Measurements from ENCODE around the gene ACTC1.

Gene ACTC1

GRCh38 chr15:34790121-34790520, 5.2 kb downstream of the ACTC1 start:
- H3K36me3 Mint-ChIP-seq (ENCODE audit: low read depth) = no peaks in the 10 kb centered on the region
- DNase-seq (ENCODE audit: low spot score) = no peak
- peaks cover 38% of the 10 kb centered on the region for H3K27me3 Mint-ChIP-seq (ENCODE audit: low read depth)
- no peak overlapping the region for H3K27ac Mint-ChIP-seq
- H3K4me1 Mint-ChIP-seq (ENCODE audit: low read depth) = no peaks in the 10 kb centered on the region
- no peak overlapping the region for H3K4me3 Mint-ChIP-seq
- H3K9me3 Mint-ChIP-seq = no peaks in the 10 kb centered on the region

DNA sequence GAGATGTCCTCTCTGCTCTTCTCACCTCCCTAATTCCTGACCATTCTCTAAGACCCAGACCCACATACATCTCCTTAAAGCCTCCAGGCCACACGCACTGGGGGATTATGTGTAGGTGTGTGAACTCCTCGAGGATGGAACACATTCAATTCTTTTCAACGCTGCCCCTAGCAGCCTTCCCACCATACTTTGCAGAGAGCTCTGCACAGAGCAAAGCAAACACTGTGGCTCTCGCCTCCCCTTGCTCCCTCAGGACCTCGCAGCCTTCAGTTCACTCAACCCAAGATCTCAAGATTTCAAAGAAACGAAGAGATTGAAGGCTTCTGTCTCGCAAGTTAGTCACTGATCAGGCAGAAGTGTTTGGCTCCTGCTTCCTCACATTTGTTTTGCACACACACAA, 6.0 kb downstream of the ACTC1 start:
- no peak for DNase-seq (ENCODE audit: low spot score)
- Mint-ChIP-seq H3K9me3 (no peaks in the 10 kb centered on the region), H3K4me1 (ENCODE audit: low read depth) (no peaks in the 10 kb centered on the region), H3K36me3 (ENCODE audit: low read depth) (no peaks in the 10 kb centered on the region), H3K4me3 (no peak overlapping the region), H3K27me3 (ENCODE audit: low read depth) (peaks cover 30% of the 10 kb centered on the region), H3K27ac (no peak overlapping the region)

DNA sequence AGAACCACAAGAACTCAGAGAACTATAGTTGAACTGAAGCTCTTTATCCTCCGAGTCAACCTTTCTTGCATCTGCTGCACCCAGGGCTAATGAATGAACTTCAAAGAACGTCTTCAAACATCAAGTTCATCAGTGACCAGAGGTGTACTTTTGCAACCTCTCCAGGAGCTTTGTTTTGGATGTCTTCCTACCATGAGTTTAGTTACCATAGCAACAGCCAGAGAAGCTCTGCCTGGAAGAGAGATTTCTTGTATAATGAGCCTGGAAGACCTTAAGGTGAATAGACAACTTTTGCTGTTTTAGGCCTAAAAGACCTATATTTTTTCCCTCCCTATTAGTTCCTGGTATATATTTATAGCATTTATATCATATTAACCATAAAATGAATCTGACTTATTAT, 9.1 kb downstream of the ACTC1 start:
- Mint-ChIP-seq H3K9me3 (no peaks in the 10 kb centered on the region), H3K36me3 (ENCODE audit: low read depth) (no peaks in the 10 kb centered on the region), H3K27me3 (ENCODE audit: low read depth) (peaks cover 15% of the 10 kb centered on the region), H3K4me1 (ENCODE audit: low read depth) (no peaks in the 10 kb centered on the region), H3K4me3 (no peak overlapping the region), H3K27ac (no peak overlapping the region)
- no peak for DNase-seq (ENCODE audit: low spot score)

DNA sequence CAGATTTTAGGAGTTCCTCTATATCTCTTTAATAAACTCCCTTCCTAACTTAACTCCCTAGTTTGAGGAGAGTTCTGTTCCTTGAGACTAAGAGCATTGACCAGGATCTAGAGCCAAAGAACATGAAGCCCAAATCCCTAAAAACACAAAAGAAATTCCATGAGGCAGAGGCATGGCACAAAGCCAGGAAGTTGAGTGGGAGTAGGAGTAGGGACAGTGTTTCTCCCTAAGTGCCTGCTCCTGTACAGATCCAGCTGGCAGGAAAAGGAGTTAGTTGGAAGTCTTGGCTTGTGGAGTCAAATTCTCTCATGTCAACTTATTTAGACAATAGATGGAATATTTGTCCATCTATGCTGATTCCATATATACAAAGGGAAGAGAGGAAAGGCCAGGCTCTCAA, 11.4 kb downstream of the ACTC1 start:
- no peaks in the 10 kb centered on the region for H3K36me3 Mint-ChIP-seq (ENCODE audit: low read depth)
- no peak overlapping the region for H3K27ac Mint-ChIP-seq
- DNase-seq (ENCODE audit: low spot score) = no peak
- H3K27me3 Mint-ChIP-seq (ENCODE audit: low read depth) = peaks cover 4% of the 10 kb centered on the region
- no peaks in the 10 kb centered on the region for H3K4me1 Mint-ChIP-seq (ENCODE audit: low read depth)
- no peak overlapping the region for H3K4me3 Mint-ChIP-seq
- no peaks in the 10 kb centered on the region for H3K9me3 Mint-ChIP-seq

- no peaks in the 10 kb centered on the region for H3K36me3 Mint-ChIP-seq (ENCODE audit: low read depth)
- DNase-seq (ENCODE audit: low spot score) = no peak
- no peak overlapping the region for H3K4me3 Mint-ChIP-seq
- no peak overlapping the region for H3K27ac Mint-ChIP-seq
- no peaks in the 10 kb centered on the region for H3K4me1 Mint-ChIP-seq (ENCODE audit: low read depth)
- H3K9me3 Mint-ChIP-seq = no peaks in the 10 kb centered on the region
- peaks cover 4% of the 10 kb centered on the region for H3K27me3 Mint-ChIP-seq (ENCODE audit: low read depth)
These were observed 11.9 kb downstream of the ACTC1 start for GRCh38 chr15:34783431-34783830.

DNA sequence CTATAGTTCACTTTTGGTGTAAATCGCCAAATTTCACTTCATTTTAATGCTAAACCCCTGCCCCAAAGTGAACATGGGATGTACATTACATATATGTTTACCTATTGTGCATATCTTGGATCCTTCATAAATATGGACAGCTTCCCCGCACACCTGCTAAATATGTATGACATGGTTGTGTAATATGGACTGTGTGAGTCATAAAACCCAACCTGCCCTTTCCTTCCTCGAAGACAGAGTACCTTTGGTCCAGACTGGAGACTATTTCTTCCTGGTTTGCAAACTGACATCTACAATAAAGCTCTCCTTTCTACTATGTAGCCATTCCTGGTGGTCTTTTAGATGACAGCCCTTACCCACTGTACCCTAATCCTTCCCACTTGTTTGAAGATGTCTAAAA, 12.4 kb downstream of the ACTC1 start:
- H3K4me3 Mint-ChIP-seq = no peak overlapping the region
- no peaks in the 10 kb centered on the region for H3K36me3 Mint-ChIP-seq (ENCODE audit: low read depth)
- no peaks in the 10 kb centered on the region for H3K9me3 Mint-ChIP-seq
- peaks cover 4% of the 10 kb centered on the region for H3K27me3 Mint-ChIP-seq (ENCODE audit: low read depth)
- H3K27ac Mint-ChIP-seq = no peak overlapping the region
- no peak for DNase-seq (ENCODE audit: low spot score)
- no peaks in the 10 kb centered on the region for H3K4me1 Mint-ChIP-seq (ENCODE audit: low read depth)

GRCh38 chr15:34780725-34781124, 14.6 kb downstream of the ACTC1 start:
- Mint-ChIP-seq H3K36me3 (ENCODE audit: low read depth) (no peaks in the 10 kb centered on the region), H3K4me3 (no peak overlapping the region), H3K27me3 (ENCODE audit: low read depth) (peaks cover 4% of the 10 kb centered on the region), H3K27ac (no peak overlapping the region), H3K9me3 (no peaks in the 10 kb centered on the region), H3K4me1 (ENCODE audit: low read depth) (no peaks in the 10 kb centered on the region)
- DNase-seq (ENCODE audit: low spot score) = no peak

- no peaks in the 10 kb centered on the region for H3K4me1 Mint-ChIP-seq (ENCODE audit: low read depth)
- H3K27ac Mint-ChIP-seq = no peak overlapping the region
- H3K27me3 Mint-ChIP-seq (ENCODE audit: low read depth) = peaks cover 5% of the 10 kb centered on the region
- H3K9me3 Mint-ChIP-seq = no peaks in the 10 kb centered on the region
- DNase-seq (ENCODE audit: low spot score) = no peak
- no peaks in the 10 kb centered on the region for H3K36me3 Mint-ChIP-seq (ENCODE audit: low read depth)
- no peak overlapping the region for H3K4me3 Mint-ChIP-seq
These were observed 18.7 kb downstream of the ACTC1 start for GRCh38 chr15:34776606-34777105.

DNA sequence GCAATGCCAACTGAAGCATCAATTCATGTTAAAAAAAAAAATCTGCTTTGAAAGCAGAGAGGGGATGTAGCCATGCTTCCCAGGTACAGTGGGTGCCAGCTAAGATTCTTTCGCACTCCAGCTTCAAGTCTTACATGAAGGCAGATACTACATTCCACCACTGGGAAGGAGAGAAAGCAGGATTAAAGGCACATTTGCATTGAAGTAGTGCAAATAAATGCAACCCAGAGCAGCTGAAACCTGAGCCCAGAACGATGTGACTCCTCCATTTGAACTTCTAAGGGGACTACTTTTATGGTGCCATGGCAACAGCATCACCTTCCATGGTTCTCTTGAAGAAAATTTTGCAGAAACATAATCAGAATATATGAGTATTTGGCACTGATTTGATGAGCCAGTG, 21.4 kb downstream of the ACTC1 start:
- no peak for DNase-seq (ENCODE audit: low spot score)
- Mint-ChIP-seq H3K36me3 (ENCODE audit: low read depth) (no peaks in the 10 kb centered on the region), H3K27ac (no peak overlapping the region), H3K4me1 (ENCODE audit: low read depth) (no peaks in the 10 kb centered on the region), H3K4me3 (no peak overlapping the region), H3K27me3 (ENCODE audit: low read depth) (peaks cover 5% of the 10 kb centered on the region), H3K9me3 (no peaks in the 10 kb centered on the region)

GRCh38 chr15:34773013-34773412, 22.3 kb downstream of the ACTC1 start:
- no peak for DNase-seq (ENCODE audit: low spot score)
- Mint-ChIP-seq H3K27me3 (ENCODE audit: low read depth) (peaks cover 5% of the 10 kb centered on the region), H3K4me1 (ENCODE audit: low read depth) (no peaks in the 10 kb centered on the region), H3K9me3 (no peaks in the 10 kb centered on the region), H3K27ac (no peak overlapping the region), H3K4me3 (no peak overlapping the region), H3K36me3 (ENCODE audit: low read depth) (no peaks in the 10 kb centered on the region)

GRCh38 chr15:34772312-34772711, 23.0 kb downstream of the ACTC1 start:
- H3K27ac Mint-ChIP-seq = no peak overlapping the region
- no peaks in the 10 kb centered on the region for H3K9me3 Mint-ChIP-seq
- peaks cover 5% of the 10 kb centered on the region for H3K27me3 Mint-ChIP-seq (ENCODE audit: low read depth)
- no peaks in the 10 kb centered on the region for H3K4me1 Mint-ChIP-seq (ENCODE audit: low read depth)
- H3K4me3 Mint-ChIP-seq = no peak overlapping the region
- no peak for DNase-seq (ENCODE audit: low spot score)
- no peaks in the 10 kb centered on the region for H3K36me3 Mint-ChIP-seq (ENCODE audit: low read depth)

GRCh38 chr15:34769711-34770110, 25.6 kb downstream of the ACTC1 start:
- DNase-seq (ENCODE audit: low spot score) = no peak
- H3K27me3 Mint-ChIP-seq (ENCODE audit: low read depth) = peaks cover 3% of the 10 kb centered on the region
- no peak overlapping the region for H3K27ac Mint-ChIP-seq
- no peaks in the 10 kb centered on the region for H3K36me3 Mint-ChIP-seq (ENCODE audit: low read depth)
- H3K4me1 Mint-ChIP-seq (ENCODE audit: low read depth) = no peaks in the 10 kb centered on the region
- H3K4me3 Mint-ChIP-seq = no peak overlapping the region
- no peaks in the 10 kb centered on the region for H3K9me3 Mint-ChIP-seq

GRCh38 chr15:34768530-34768929, 26.8 kb downstream of the ACTC1 start:
- Mint-ChIP-seq H3K9me3 (no peaks in the 10 kb centered on the region), H3K4me3 (no peak overlapping the region), H3K36me3 (ENCODE audit: low read depth) (no peaks in the 10 kb centered on the region), H3K27me3 (ENCODE audit: low read depth) (peaks cover 4% of the 10 kb centered on the region), H3K27ac (no peak overlapping the region), H3K4me1 (ENCODE audit: low read depth) (no peaks in the 10 kb centered on the region)
- DNase-seq (ENCODE audit: low spot score) = no peak

- H3K4me3 Mint-ChIP-seq = no peak overlapping the region
- H3K4me1 Mint-ChIP-seq (ENCODE audit: low read depth) = no peaks in the 10 kb centered on the region
- no peaks in the 10 kb centered on the region for H3K9me3 Mint-ChIP-seq
- no peak for DNase-seq (ENCODE audit: low spot score)
- no peak overlapping the region for H3K27ac Mint-ChIP-seq
- H3K36me3 Mint-ChIP-seq (ENCODE audit: low read depth) = no peaks in the 10 kb centered on the region
- H3K27me3 Mint-ChIP-seq (ENCODE audit: low read depth) = peaks cover 8% of the 10 kb centered on the region
These were observed 29.6 kb downstream of the ACTC1 start for GRCh38 chr15:34765741-34766140.

- H3K9me3 Mint-ChIP-seq = no peaks in the 10 kb centered on the region
These were observed 34.4 kb downstream of the ACTC1 start for GRCh38 chr15:34760909-34761308.

More at GRCh38 chr15:34760909-34761308, 34.4 kb downstream of the ACTC1 start:
- Mint-ChIP-seq H3K4me3 (no peak overlapping the region), H3K27ac (no peak overlapping the region), H3K36me3 (ENCODE audit: low read depth) (no peaks in the 10 kb centered on the region), H3K27me3 (ENCODE audit: low read depth) (peaks cover 41% of the 10 kb centered on the region), H3K4me1 (ENCODE audit: low read depth) (no peaks in the 10 kb centered on the region)
- DNase-seq (ENCODE audit: low spot score) = no peak

Data from T-helper 2 cell treated with Interferon-gamma antibody and Interleukin-4, amounts not matched to agents 5 μg/mL and 100 μg/mL, for 36 hours (primary cell).